Suppressor macrophage treated with lipopolysaccharide for 4 hours (primary cell): ENCODE data around the gene SH3RF2.

Experiments used
- DNase-seq: peaks from one replicate; pipeline ENCODE4 v3.0.0-alpha.2; 2020

SH3RF2 gene

GRCh38 chr5:145921211-145921610 lies 15.2 kb upstream of the SH3RF2 start:
- DNase-seq = no peak

GRCh38 chr5:145922059-145922458 lies 14.3 kb upstream of the SH3RF2 start:
- DNase-seq = no peak

GRCh38 chr5:145923405-145923804 lies 13.0 kb upstream of the SH3RF2 start:
- DNase-seq = no peak

- DNase-seq = no peak
These were observed 11.5 kb upstream of the SH3RF2 start for GRCh38 chr5:145924849-145925248.

GRCh38 chr5:145925353-145925752 lies 11.0 kb upstream of the SH3RF2 start:
- no peak for DNase-seq

GRCh38 chr5:145925803-145926202 lies 10.6 kb upstream of the SH3RF2 start:
- peak; percentile 31 for DNase-seq

- no peak for DNase-seq
These were observed 4.7 kb upstream of the SH3RF2 start for GRCh38 chr5:145931718-145932117.

GRCh38 chr5:145934276-145934675 lies 2.1 kb upstream of the SH3RF2 start:
- DNase-seq = no peak

- no peak for DNase-seq
These were observed 1.3 kb downstream of the SH3RF2 start for GRCh38 chr5:145937432-145938250.

- no peak for DNase-seq
These were observed 2.6 kb downstream of the SH3RF2 start for GRCh38 chr5:145938776-145939539.

GRCh38 chr5:145939540-145940065 lies 3.2 kb downstream of the SH3RF2 start:
- no peak for DNase-seq

- no peak for DNase-seq
These were observed 4.7 kb downstream of the SH3RF2 start for GRCh38 chr5:145941096-145941447.

- peak; percentile 25 for DNase-seq
These were observed 5.2 kb downstream of the SH3RF2 start for GRCh38 chr5:145941448-145942130.

GRCh38 chr5:145942201-145942600 lies 5.8 kb downstream of the SH3RF2 start:
- no peak for DNase-seq

GRCh38 chr5:145942749-145943148 lies 6.4 kb downstream of the SH3RF2 start:
- no peak for DNase-seq

- peak; percentile 32 for DNase-seq
These were observed 7.3 kb downstream of the SH3RF2 start for GRCh38 chr5:145943674-145944121.

- no peak for DNase-seq
These were observed 8.0 kb downstream of the SH3RF2 start for GRCh38 chr5:145944328-145944727.

GRCh38 chr5:145945620-145946111 lies 9.3 kb downstream of the SH3RF2 start:
- no peak for DNase-seq

GRCh38 chr5:145946112-145946861 lies 9.9 kb downstream of the SH3RF2 start:
- peak; percentile 79 for DNase-seq

GRCh38 chr5:145947581-145947980 lies 11.2 kb downstream of the SH3RF2 start:
- no peak for DNase-seq

GRCh38 chr5:145948047-145948446 lies 11.7 kb downstream of the SH3RF2 start:
- DNase-seq = no peak

- DNase-seq = no peak
These were observed 12.5 kb downstream of the SH3RF2 start for GRCh38 chr5:145948921-145949320.
